GM19324 (cell line): ENCODE data around the gene RFNG.

ENCODE experiments used
- ATAC-seq: cut with Tn5 transposase; IDR thresholded peaks from one replicate; pipeline ENCODE4 v1.9.1; 2021; ENCODE audit warnings: mild to moderate bottlenecking, moderate library complexity; ENCODE audit not compliant: unreplicated experiment, low FRiP score

RFNG gene

GRCh38 chr17:82051776-82052637, at the start of gene RFNG, which contains the start of gene GPS1:
Gene RFNG (minus strand): TSS chr17:82051811. CDS start chr17:82051766, 45 bp downstream.
Gene GPS1 (plus strand): TSS chr17:82051898. CDS start chr17:82051932, 34 bp downstream.
- peak; percentile 49 for ATAC-seq

DNA sequence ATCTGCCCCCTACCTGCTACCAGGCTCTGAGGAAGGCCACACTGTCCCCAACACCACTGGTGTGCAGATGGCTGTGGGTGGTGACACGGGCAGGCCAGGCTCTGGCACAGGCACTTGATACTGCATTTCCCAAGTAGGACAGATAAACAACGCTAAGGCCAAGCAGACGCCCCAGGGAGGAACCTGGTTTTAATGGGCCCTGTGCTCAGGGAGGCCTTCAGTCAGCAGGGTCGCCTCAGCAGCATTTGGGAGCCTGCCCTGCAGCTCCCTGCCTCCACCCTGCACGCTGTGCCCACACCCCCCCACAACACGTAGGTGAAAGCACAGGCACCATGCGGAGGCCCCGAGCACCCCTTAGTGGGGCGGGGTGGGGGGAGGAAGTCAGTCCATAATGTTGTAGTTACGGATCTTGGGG, 49.7 kb upstream of the RFNG start:
- no peak for ATAC-seq

DNA sequence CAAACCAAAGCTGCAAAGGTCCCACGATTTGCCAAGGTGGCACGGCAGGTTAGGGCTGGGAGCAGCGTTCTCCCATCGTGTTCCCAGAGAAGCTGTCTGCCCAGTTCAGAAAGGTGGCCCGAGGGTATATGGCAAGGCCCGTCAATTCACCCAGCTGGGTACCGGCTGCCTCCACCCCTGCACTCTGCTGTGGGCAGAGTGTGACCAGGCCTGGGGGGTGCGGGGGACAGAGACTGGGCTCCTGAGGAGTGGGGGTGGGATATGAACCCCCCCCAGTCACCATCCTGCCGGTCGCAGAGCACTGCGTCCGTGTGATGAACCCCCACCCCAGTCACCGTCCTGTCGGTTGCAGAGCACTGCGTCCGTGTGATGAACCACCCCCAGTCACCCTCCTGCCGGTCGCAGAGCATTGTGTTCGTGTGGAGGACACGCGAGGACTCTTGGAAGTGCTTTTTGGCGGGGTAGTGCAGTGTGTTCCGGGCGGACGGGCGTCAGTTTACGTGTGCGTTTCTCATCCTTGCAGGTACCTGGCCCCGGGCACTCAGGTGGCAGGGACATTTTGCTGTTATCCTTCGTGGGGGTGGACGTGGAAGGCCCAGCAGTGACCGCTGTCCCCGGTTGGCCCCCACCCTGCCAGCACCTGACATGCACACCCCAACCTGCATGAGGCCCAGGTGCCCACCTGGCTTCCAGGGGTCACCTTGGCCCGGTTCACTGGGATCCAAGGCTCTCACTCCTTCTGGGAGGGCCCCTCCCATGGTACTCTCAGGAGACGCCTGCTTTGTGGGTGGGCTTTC, 49.1 kb upstream of the RFNG start:
- no peak for ATAC-seq

- peak; percentile 13 for ATAC-seq
These were observed 47.5 kb upstream of the RFNG start for GRCh38 chr17:82098939-82099763.

DNA sequence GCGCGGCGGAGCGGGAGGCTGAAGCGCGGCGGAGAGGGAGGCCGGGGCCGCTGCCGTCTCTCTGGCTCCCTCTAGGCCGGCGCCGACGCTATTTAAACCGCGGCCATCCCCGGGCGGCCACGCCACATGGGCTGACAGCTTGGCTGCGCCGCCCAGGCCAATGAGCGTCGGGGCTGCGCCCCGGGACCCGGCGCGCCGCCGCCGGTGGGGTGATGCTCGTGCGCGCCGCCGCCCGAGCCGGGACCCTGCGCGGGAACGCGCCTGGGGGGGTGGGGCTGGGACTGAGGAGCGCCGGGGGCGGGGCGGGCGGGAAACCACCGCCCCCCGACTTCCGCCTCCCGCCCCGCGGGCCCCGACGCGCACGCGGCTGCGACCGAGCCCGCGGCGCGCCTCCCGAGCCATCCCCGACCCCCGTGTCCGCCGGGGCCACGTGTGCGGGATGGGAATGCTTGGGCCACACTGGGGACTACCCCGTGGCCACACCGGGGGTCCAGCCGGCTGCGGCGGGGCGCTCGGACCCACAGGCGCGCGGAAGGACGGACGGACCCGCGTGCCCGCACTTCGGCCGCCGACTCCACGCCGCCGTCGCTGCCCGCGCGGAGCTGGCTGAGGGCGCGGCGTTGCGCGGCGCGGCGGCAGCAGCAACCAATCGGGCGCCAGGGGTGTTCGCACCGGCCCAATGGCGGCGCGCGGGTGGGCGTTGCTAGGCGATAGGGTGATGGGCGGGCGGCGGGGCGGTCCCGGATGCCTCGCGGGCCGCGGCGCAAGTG, 46.7 kb upstream of the RFNG start, which contains the start of gene FASN:
TSS of gene FASN (minus strand) at position 68 of the 770 bp plus-strand sequence. CDS start 1,791 bp downstream, outside the sequence.
- ATAC-seq: peak; percentile 71

DNA sequence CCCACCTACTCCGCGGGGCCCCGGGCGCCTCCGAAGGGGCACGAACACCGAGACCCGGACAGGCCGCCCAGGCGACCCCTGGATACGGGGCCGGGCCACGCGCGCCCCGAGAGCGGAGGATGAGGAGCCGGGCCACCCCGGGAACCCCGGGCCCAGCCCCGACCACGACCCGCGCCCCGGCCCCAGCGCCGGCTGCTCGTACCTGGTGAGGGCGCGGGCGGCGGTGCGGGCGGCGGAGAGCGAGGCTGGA, 46.2 kb upstream of the RFNG start:
- ATAC-seq: no peak

GRCh38 chr17:82097184-82097918, 45.7 kb upstream of the RFNG start:
- peak; percentile 1 for ATAC-seq

- ATAC-seq: no peak
These were observed 45.1 kb upstream of the RFNG start for GRCh38 chr17:82096709-82097183.

DNA sequence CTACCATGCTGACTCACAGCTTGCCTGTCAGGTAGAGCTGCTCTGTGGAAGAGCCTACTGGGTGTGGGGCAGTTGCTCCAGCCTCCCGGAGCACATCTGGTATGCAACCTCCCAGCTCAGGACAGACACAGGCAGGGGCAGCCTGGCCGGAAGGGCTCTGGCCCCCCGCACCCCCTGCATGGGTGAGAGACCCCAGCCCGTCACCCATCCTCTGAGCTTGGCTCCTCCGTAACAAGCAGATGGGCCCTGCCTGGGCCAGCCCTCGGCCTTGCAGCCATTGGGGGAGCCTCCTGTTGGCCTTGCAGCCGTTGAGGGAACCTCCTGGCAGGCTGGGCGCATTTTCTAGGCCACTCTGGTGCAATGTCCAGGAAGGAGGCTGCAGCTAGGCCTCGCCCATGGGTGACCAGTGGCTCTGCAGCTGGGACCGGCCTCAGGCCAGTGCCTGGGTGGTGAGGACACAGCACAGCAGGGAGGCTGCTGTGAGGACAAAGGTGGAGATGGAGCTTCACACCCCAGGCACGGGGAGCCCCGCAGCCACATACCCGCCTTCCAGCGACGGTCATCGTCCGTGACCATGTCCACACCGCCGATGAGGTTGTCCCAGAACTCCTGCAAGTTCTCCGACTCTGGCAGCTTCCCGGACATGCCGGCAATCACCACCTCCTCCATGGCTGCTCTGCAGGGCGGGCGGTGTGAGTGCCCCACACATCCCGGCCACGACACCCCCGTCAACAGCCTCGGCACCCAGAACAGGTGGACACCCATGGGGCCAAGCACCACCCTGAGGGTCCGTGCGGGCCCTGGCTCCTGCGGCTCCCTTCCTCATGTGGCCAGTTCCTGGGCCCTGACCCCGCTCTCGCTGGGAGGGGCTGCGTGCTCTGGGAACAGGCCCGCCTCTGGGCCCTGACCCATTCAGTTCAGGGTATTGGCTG, 44.4 kb upstream of the RFNG start:
- ATAC-seq: no peak

- ATAC-seq: no peak
These were observed 43.5 kb upstream of the RFNG start for GRCh38 chr17:82094931-82095776.

DNA sequence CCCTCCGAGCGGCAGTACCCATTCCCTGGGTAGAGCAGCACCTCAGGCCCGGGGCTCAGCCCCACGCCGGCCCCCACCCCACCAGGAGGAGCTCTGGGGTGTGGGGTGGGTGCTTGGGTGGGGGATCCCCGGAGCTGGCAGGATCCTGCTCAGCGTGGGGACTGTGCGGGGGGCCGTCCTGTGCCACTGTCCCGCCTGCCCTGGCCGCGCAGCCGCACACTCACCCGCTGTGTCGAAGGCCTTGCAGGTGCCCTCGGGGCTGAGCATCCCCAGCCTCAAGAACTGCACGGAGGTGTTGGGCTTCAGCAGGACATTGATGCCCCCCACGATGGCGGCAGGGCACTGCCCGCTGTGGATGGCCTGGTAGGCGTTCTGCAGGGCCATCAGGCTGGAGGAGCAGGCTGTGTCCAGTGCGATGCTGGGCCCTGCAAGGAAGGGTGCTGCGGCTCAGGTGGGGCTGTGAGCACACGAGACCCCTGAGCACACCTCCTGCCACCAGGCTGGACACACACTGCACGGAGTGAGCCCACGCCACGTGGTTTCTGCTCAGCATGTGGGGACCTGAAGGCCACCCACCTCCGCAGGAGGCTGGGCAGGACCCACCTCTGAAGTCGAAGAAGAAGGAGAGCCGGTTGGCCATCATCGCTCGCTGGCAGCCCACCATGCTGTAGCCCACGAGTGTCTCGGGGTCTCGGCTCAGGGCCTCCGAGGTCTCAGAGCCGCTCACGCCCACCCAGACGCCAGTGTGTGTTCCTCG, 41.6 kb upstream of the RFNG start:
- no peak for ATAC-seq

- no peak for ATAC-seq
These were observed 41.0 kb upstream of the RFNG start for GRCh38 chr17:82092628-82092994.

DNA sequence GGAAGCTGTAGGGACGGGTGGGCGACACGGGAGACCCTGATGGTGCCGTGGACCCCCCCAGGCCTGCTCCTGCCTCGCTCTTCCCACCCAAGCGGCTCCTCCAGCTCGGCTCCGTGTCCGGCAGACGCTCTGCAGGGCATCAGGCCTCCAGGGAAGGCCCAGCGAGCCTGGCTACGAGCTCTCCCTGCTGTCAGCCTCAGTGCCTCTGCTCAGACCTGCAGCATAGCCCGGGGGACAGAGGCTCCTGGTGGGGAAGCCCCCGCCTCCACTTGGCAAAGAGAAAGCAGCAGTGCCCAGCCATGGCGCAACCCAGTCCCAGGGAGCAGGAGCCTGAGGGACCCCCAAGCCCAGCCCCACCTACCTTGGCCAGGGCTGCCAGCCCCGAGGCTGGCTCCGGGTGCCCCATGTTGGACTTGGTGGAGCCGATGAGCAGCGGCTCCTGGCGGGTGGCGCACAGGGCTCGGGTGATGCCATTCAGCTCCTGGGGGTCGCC, 40.5 kb upstream of the RFNG start:
- ATAC-seq: no peak

DNA sequence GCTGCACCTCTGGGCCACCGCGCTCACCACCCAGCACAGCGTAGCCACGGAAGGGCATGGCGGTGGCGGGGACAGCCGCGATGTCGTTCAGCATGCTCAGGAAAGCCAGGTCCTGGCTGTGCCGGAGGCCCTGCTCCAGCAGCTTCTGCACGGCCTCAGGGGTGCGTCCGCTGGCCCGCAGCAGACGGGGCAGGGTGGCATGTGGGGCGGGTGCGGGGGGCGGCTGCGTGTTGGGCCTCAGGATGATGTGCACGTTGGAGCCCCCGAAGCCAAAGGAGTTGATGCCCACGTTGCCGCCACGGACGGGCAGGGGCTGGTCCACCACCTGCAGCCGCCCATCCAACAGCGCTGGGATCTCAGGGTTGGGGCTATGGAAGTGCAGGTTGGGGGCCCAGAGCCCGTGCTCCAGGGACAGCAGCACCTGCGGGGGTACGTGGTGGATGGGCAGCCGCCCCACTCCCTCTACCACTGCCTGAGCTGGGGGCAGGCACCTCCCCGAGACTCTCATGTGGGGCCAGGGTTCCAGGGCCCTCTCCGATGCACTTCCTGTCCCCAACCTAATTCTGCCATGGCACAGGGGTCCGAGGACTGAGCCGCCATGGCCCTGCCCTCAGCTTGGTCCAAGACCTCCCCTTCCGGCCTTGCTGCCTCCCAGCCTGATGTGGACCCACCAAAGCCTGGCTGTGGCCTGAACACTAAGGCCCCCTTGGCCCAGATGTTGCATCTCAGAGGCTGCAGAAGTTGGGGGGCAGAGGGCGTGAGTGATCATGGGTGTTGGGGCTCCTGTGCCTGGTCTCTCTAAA, 39.9 kb upstream of the RFNG start:
- ATAC-seq: no peak

GRCh38 chr17:82090549-82091263, 39.1 kb upstream of the RFNG start:
- ATAC-seq: no peak
